Measurements from ENCODE around the gene ADPRHL1.

Gene ADPRHL1

GRCh38 chr13:113357529-113357928, 95.8 kb downstream of the ADPRHL1 start:
- no peaks in the 10 kb centered on the region for H3K36me3 ChIP-seq (ENCODE audit: insufficient read depth)
- no peak overlapping the region for H3K9ac ChIP-seq
- H2AFZ ChIP-seq (ENCODE audit: low read depth) = no peak overlapping the region
- no peaks in the 10 kb centered on the region for H3K79me2 ChIP-seq (ENCODE audit: insufficient read depth, low read depth)
- H3K4me2 ChIP-seq = no peak overlapping the region
- no peaks in the 10 kb centered on the region for H4K20me1 ChIP-seq (ENCODE audit: insufficient read depth)
- H3K4me3 ChIP-seq (IDR thresholded peaks at IDR 0.05; ENCODE audit: insufficient read depth, low read depth, low read length) = no peak overlapping the region
- no peaks in the 10 kb centered on the region for H3K27me3 ChIP-seq (ENCODE audit: insufficient read depth, low read depth)
- no peaks in the 10 kb centered on the region for H3K4me1 ChIP-seq (ENCODE audit: low read depth, poor library complexity, severe bottlenecking)
- TF ChIP-seq CTCF (conservative IDR thresholded peaks at IDR 0.05; ENCODE audit: low read depth, low read length) = no peak
- H3K27ac ChIP-seq = no peak overlapping the region

- TF ChIP-seq CTCF (conservative IDR thresholded peaks at IDR 0.05; ENCODE audit: low read depth, low read length) = no peak
- Histone ChIP-seq H2AFZ (ENCODE audit: low read depth) (no peak overlapping the region), H4K20me1 (ENCODE audit: insufficient read depth) (no peaks in the 10 kb centered on the region), H3K27me3 (ENCODE audit: insufficient read depth, low read depth) (no peaks in the 10 kb centered on the region), H3K4me2 (no peak overlapping the region), H3K36me3 (ENCODE audit: insufficient read depth) (no peaks in the 10 kb centered on the region), H3K4me3 (IDR thresholded peaks at IDR 0.05; ENCODE audit: insufficient read depth, low read depth, low read length) (no peak overlapping the region), H3K27ac (no peak overlapping the region), H3K9ac (no peak overlapping the region), H3K4me1 (ENCODE audit: low read depth, poor library complexity, severe bottlenecking) (no peaks in the 10 kb centered on the region), H3K79me2 (ENCODE audit: insufficient read depth, low read depth) (no peaks in the 10 kb centered on the region)
Measured at GRCh38 chr13:113356596-113356995, 96.7 kb downstream of the ADPRHL1 start.

- Histone ChIP-seq H3K4me2 (no peak overlapping the region), H3K27me3 (ENCODE audit: insufficient read depth, low read depth) (no peaks in the 10 kb centered on the region), H3K4me1 (ENCODE audit: low read depth, poor library complexity, severe bottlenecking) (no peaks in the 10 kb centered on the region), H3K4me3 (IDR thresholded peaks at IDR 0.05; ENCODE audit: insufficient read depth, low read depth, low read length) (no peak overlapping the region), H3K79me2 (ENCODE audit: insufficient read depth, low read depth) (no peaks in the 10 kb centered on the region), H3K9ac (no peak overlapping the region), H4K20me1 (ENCODE audit: insufficient read depth) (no peaks in the 10 kb centered on the region), H3K27ac (no peak overlapping the region), H2AFZ (ENCODE audit: low read depth) (no peak overlapping the region), H3K36me3 (ENCODE audit: insufficient read depth) (no peaks in the 10 kb centered on the region)
- TF ChIP-seq CTCF (conservative IDR thresholded peaks at IDR 0.05; ENCODE audit: low read depth, low read length) = no peak
Measured at GRCh38 chr13:113355621-113356020, 97.7 kb downstream of the ADPRHL1 start.

- Histone ChIP-seq H2AFZ (ENCODE audit: low read depth) (no peak overlapping the region), H3K27me3 (ENCODE audit: insufficient read depth, low read depth) (no peaks in the 10 kb centered on the region), H3K4me3 (IDR thresholded peaks at IDR 0.05; ENCODE audit: insufficient read depth, low read depth, low read length) (no peak overlapping the region), H3K36me3 (ENCODE audit: insufficient read depth) (no peaks in the 10 kb centered on the region), H3K4me1 (ENCODE audit: low read depth, poor library complexity, severe bottlenecking) (no peaks in the 10 kb centered on the region), H4K20me1 (ENCODE audit: insufficient read depth) (no peaks in the 10 kb centered on the region), H3K9ac (no peak overlapping the region), H3K27ac (no peak overlapping the region), H3K79me2 (ENCODE audit: insufficient read depth, low read depth) (no peaks in the 10 kb centered on the region), H3K4me2 (no peak overlapping the region)
- no peak for TF ChIP-seq CTCF (conservative IDR thresholded peaks at IDR 0.05; ENCODE audit: low read depth, low read length)
Measured at GRCh38 chr13:113354831-113355610, 98.3 kb downstream of the ADPRHL1 start.

All from KMS-11 (cell line).